Ascending aorta (tissue), 2 donors: ENCODE measurements around the gene IFNA7. TPM values are rescaled to one million over a fixed set of nuclear protein-coding genes. Genes with fewer than 3 reads are reported as not detected.
"Not testable (repeated sequence)": the region's sequence is repeated elsewhere in the genome, so short reads cannot be mapped to it uniquely, and the experiment has no call there.

Source experiments
- DNase-seq, 2 donors: peaks; one replicate each; pipeline ENCODE4 v3.0.0-alpha.2; 2019; ENCODE audit warnings: low spot score in 2 of 2
- H3K27ac ChIP-seq, 2 donors: fragments of 200-600 bp; sonication (generic); one replicate each; pipeline ENCODE4 v1.5.1; 2016 to 2017; ENCODE audit warnings: mild to moderate bottlenecking in 1 of 2
- H3K27me3 ChIP-seq: fragments of 200-600 bp; sonication (generic); one replicate; pipeline ENCODE4 v1.5.1; 2017
- H3K36me3 ChIP-seq, 2 donors: fragments of 200-600 bp; sonication (generic); one replicate each; pipeline ENCODE4 v1.5.1; 2016
- H3K4me1 ChIP-seq, 2 donors: fragments of 200-600 bp; sonication (generic); one replicate each; pipeline ENCODE4 v1.5.1; 2016 to 2017; ENCODE audit warnings: mild to moderate bottlenecking in 1 of 2
- H3K4me3 ChIP-seq, 2 donors: fragments of 200-600 bp; sonication (generic); one replicate each; pipeline ENCODE4 v1.5.1; 2016 to 2017; ENCODE audit warnings: mild to moderate bottlenecking in 1 of 2
- H3K9me3 ChIP-seq, 2 donors: fragments of 200-600 bp; sonication (generic); one replicate each; pipeline ENCODE4 v1.5.1; 2016
- intact Hi-C: fragments of 100-400 bp; cut with DNase I; formaldehyde crosslinking; loops from one replicate; pipeline ENCODE4 v1.15.1; 2023
- total RNA-seq: library from RNA; depleted of rRNA; stranded (reverse); fragments of >200 nt; gene quantifications from one replicate; pipeline ENCODE4 v1.1.0, GENCODE V29; 2016
- TF ChIP-seq, protein P1 (sequence below), 3 experiments: fragments of 200-600 bp in 2 of 3; fragments of 450-650 bp in 1 of 3; sonication (generic) in 2 of 3; IDR thresholded peaks; one replicate each; pipeline ENCODE4 v1.5.1; 2016 to 2019; ENCODE audit warnings: antibody characterized with exemption in 3 of 3, mild to moderate bottlenecking in 1 of 3, moderate library complexity in 1 of 3

Gene IFNA7
- total RNA-seq, 1 donor from 2014 or later = not detected

DNA sequence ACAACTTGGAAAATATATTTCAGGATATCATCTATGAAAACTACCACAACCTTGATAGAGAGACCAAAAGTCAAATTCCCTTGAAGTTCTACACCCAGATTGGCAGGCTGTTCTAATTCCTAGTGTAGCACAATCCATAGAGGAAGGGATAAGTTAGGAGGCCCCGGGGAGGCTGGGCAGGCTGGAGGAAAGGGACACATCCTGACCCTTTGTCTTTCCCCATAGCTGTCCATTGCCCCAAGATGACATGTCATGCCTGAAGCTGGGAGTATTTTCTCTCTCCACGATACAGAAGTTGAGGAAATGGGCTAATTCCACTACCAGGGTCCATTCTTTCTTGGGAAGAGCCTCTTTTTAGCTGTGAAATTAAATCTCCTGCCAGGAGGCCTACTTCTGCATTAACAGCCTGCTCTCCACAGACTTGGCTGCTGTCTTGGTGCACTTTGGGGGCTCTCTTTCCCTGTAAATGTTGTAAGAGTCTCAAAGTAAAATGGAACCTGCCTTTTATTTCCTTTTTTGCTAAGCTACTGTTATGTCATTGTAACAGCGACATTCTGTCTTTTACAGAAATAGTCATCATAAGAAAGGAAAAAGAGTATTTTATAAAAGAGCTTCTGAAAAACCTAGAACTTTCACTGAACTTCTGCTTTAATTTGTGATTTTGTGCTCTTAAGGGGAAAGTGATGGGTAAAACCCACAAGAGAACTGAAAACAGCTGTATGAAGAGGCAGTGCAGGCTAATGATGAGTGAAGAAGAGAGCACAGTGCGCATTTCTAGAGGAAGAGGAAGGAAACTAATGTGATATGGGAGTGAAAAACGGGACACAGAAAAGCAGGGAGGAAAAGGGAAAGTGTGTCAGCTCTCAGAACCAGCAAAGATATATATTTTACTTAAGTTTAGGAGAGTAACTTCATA, 11.7 kb upstream of the IFNA7 start:
- intact Hi-C loops = not testable (repeated sequence)

DNA sequence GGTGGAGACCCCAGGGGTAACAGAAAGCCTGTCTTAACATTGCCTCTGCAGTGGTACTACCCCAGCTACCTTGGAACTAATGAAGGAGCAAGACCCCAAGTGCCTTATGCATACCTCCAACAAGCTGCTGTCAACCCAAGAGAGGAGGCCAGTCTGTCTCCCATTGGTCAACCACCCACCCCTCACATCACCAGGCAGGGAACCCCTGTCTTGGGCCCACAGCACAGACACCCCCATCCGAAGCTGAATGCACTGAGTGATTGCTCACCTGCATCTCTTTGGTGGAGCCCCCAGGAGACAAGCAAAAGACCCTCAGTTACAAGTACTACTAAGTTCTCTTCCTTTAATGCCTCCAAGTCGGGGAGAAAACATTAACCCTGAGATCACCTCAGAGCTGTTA, 10.2 kb upstream of the IFNA7 start:
- H3K4me1 ChIP-seq, H3K36me3 ChIP-seq, DNase-seq, intact Hi-C loops, H3K9me3 ChIP-seq, H3K4me3 ChIP-seq, H3K27ac ChIP-seq, H3K27me3 ChIP-seq: not testable (repeated sequence)

More for the DNA sequence above, 11.7 kb upstream of the IFNA7 start:
- not testable (repeated sequence) for DNase-seq, H3K27ac ChIP-seq, H3K4me3 ChIP-seq, H3K27me3 ChIP-seq, H3K36me3 ChIP-seq, H3K9me3 ChIP-seq, H3K4me1 ChIP-seq
- TF ChIP-seq, protein P1, sequence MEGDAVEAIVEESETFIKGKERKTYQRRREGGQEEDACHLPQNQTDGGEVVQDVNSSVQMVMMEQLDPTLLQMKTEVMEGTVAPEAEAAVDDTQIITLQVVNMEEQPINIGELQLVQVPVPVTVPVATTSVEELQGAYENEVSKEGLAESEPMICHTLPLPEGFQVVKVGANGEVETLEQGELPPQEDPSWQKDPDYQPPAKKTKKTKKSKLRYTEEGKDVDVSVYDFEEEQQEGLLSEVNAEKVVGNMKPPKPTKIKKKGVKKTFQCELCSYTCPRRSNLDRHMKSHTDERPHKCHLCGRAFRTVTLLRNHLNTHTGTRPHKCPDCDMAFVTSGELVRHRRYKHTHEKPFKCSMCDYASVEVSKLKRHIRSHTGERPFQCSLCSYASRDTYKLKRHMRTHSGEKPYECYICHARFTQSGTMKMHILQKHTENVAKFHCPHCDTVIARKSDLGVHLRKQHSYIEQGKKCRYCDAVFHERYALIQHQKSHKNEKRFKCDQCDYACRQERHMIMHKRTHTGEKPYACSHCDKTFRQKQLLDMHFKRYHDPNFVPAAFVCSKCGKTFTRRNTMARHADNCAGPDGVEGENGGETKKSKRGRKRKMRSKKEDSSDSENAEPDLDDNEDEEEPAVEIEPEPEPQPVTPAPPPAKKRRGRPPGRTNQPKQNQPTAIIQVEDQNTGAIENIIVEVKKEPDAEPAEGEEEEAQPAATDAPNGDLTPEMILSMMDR (IDR thresholded peaks at IDR 0.05) = peak in 1 of 3 experiments; percentile 13

DNA sequence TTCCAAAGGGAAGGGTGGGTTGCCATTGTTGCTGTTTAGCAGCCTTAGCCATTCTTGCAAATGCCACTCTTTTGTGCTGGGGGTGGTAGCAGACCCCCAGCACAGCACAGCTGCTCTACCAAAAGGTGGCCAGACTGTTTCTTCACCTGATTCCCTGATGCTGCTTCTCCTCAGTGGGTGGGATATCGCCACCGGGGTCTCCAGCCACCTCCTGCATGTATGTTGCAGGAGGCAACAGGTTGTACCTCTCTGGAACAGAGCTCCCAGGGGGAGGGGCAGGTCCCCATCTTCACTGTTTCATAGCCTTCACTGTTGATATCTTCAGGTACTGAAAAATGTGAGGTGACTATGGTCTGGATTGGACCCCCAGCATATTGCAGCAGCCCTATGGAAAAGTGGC, 8.8 kb upstream of the IFNA7 start:
- H3K27ac ChIP-seq, H3K4me1 ChIP-seq, H3K27me3 ChIP-seq, H3K36me3 ChIP-seq, H3K4me3 ChIP-seq, DNase-seq, intact Hi-C loops, H3K9me3 ChIP-seq: not testable (repeated sequence)

DNA sequence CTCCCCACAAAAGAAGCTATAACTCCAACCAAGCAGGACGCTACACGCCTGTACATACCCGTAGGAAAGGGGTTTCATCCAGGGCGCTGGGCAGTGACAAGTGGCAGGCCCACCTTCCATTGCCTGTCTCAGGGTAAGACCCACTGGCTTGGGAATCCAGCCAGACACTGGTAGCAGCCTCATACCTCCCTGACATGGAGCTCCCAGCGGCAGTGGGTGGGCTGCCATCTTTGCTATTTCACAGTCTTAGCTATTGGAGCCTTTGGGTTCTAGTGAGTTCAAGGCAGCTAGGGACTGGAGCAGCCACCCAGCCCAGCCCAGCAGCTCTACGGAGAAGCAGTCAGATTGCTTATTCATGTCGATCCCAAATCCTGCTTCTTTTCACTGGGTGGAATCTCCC, 8.3 kb upstream of the IFNA7 start:
- intact Hi-C loops = no loop called here
- H3K4me1 ChIP-seq = no peaks in the 10 kb centered on the region
- no peaks in the 10 kb centered on the region for H3K27me3 ChIP-seq
- DNase-seq = no peak
- no peak overlapping the region for H3K4me3 ChIP-seq
- no peaks in the 10 kb centered on the region for H3K9me3 ChIP-seq
- no peaks in the 10 kb centered on the region for H3K36me3 ChIP-seq
- TF ChIP-seq, protein P1 (IDR thresholded peaks at IDR 0.05) = no peak
- no peak overlapping the region for H3K27ac ChIP-seq

DNA sequence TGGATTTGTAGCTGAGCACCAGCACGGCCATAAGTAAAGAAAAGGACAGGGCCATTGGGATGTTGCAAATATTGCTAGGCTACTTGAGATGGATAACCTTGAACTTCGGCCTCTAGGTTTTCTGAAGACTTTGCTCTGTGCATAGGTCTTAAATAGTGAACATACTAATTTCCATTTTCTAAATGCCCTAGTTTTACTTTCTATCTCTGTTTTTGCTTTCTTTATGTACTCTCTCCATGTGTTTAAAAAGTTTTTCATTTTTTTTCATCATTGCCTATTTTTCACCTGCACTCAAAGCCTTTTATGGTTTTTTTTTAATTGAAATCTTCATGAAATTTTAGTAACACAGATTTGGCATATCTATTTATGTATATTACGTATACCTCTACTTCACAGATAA, 5.0 kb upstream of the IFNA7 start, which contains the start of gene IFNA10:
IFNA10 (minus strand) TSS at position 101 of the 400 bp plus-strand sequence; CDS start at position 55, 46 bp downstream.
- H3K4me3 ChIP-seq, H3K27me3 ChIP-seq, DNase-seq, intact Hi-C loops, H3K27ac ChIP-seq, H3K4me1 ChIP-seq, H3K36me3 ChIP-seq, H3K9me3 ChIP-seq: not testable (repeated sequence)

DNA sequence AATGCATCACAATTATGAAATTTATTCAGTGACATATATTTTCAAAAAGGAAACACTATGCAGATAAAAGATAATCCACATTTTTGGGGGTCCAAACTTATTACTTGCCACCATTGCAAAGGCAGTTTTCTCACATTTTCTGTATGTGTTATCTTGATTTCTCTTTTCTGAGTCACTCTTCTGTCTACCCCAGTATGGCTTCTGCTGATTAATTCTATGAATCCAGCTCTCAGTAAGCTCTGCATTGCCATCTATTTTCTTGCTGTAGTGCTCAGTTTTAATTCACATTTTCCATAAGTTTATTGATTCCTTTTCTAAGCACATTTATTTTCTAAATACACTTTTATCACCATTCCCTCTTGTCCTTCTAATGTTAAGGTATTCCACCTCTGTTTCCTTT, 3.2 kb upstream of the IFNA7 start:
- Histone ChIP-seq H3K36me3 (no peaks in the 10 kb centered on the region), H3K4me3 (no peak overlapping the region), H3K4me1 (no peaks in the 10 kb centered on the region), H3K27ac (no peak overlapping the region), H3K27me3 (no peaks in the 10 kb centered on the region), H3K9me3 (no peaks in the 10 kb centered on the region)
- intact Hi-C loops = no loop called here
- TF ChIP-seq, protein P1 (IDR thresholded peaks at IDR 0.05) = no peak
- DNase-seq = no peak

DNA sequence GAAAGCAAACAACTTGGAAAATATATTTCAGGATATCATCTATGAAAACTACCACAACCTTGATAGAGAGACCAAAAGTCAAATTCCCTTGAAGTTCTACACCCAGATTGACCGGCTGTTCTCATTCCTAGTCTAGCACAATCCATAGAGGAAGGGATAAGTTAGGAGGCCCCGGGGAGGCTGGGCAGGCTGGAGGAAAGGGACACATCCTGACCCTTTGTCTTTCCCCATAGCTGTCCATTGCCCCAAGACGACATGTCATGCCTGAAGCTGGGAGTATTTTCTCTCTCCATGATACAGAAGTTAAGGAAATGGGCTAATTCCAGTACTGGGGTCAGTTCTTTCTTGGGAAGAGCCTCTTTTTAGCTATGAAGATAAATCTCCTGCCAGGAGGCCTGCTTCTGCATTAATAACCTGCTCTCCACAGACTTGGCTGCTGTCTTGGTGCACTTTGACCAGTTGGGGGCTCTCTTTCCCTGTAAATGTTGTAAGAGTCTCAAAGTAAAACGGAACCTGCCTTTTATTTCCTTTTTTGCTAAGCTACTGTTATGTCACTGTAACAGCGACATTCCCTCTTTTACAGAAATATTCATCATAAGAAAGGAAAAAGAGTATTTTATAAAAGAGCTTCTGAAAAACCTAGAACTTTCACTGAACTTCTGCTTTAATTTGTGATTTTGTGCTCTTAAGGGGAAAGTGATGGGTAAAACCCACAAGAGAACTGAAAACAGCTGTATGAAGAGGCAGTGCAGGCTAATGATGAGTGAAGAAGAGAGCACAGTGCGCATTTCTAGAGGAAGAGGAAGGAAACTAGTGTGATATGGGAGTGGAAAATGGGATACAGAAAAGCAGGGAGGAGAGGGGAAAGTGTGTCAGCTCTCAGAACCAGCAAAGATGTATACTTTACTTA, 6.9 kb downstream of the IFNA7 start:
- intact Hi-C loops, H3K4me1 ChIP-seq, H3K27ac ChIP-seq, H3K9me3 ChIP-seq, H3K36me3 ChIP-seq, H3K4me3 ChIP-seq, H3K27me3 ChIP-seq, DNase-seq: not testable (repeated sequence)
- TF ChIP-seq, protein P1 (IDR thresholded peaks at IDR 0.05) = peak; percentile 11 to 53 (median 51)

DNA sequence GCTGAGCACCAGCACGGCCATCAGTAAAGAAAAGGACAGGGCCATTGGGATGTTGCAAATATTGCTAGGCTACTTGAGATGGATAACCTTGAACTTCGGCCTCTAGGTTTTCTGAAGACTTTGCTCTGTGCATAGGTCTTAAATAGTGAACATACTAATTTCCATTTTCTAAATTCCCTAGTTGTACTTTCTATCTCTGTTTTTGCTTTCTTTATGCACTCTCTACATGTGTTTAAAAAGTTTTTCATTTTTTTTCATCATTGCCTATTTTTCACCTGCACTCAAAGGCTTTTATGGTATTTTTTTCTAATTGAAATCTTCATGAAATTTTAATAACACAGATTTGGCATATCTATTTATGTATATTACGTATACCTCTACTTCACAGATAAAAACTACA, 14.5 kb downstream of the IFNA7 start, which contains the start of gene IFNA4:
IFNA4 (minus strand) TSS at position 101 of the 400 bp plus-strand sequence; CDS start at position 45, 56 bp downstream.
- DNase-seq, H3K4me3 ChIP-seq, H3K27me3 ChIP-seq, H3K36me3 ChIP-seq, H3K9me3 ChIP-seq, H3K27ac ChIP-seq, H3K4me1 ChIP-seq, intact Hi-C loops: not testable (repeated sequence)
